Measurements from ENCODE around the gene KMT2B. TPM values are rescaled to one million over a fixed set of nuclear protein-coding genes. Genes with fewer than 3 reads are reported as not detected.

KMT2B gene
- total and polyA plus RNA-seq, 4 donors = 21.7 to 41.0 (median 27.5) TPM

DNA sequence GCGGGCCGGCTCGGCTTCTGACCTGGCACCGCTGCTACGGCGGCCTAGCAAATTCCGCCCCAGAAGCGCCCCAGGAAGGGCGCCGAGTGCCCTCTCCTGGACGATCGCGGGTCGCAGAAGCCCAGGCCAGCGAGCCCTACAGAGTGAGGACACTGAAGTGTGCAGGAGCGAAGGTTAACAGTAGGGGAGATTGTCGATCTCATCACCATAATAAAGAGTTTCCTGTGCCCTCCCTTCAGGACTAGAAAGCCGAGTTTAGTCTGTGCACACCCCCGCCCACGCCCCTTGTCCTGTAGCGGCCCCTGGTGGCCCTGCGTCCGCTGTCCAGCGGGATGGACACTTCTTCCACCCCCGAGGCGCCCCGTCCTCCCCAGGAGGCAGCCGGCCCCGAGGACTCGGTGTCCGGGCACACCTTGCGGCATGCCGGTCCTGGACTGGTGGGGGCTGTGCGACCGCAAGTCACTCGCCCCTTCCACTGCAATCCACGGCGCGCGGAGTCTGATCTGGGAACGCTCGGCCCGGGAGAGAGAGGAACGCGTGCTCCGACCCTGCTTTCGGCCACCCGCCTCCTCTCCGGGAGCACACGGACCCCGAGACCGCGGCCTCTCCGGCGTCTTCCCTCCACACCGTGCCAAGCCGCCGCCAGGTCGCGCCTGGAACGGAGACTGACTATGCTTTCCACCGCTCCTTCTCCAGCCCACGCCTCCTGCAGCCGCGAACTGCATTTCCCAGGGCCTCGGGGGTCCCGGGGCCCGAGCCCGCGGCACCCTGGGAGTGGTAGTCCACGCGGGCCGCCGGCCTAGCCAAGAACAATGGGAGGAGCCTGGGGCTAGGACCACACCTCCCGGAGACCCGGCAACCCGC lies 770 bp upstream of the KMT2B start:
- Histone ChIP-seq H3K4me3 (peak overlapping the region; percentile 70), H3K36me3 (ENCODE audit: control insufficient read depth in 4 of 4, insufficient read depth in 4 of 4, low read length in 4 of 4) (peaks cover 0 to 16% (median 6%) of the 10 kb centered on the region in 4 donors), H3K9ac (ENCODE audit: insufficient read depth in 1 of 2, low read length in 2 of 2) (no peak overlapping the region), H3K4me1 (ENCODE audit: control insufficient read depth in 5 of 5, insufficient read depth in 5 of 5, low read length in 5 of 5) (peaks cover 0 to 23% (median 15%) of the 10 kb centered on the region in 5 donors), H3K9me3 (ENCODE audit: control insufficient read depth in 4 of 4, insufficient read depth in 3 of 4, low read length in 3 of 4) (peaks cover 0 to 1% (median 0%) of the 10 kb centered on the region in 4 donors), H3K27ac (ENCODE audit: low read depth in 1 of 2, low read length in 1 of 2) (peak overlapping the region; percentile 67 to 91), H3K27me3 (ENCODE audit: control insufficient read depth in 3 of 3, insufficient read depth in 3 of 3, low read length in 2 of 3) (no peaks in the 10 kb centered on the region)
- TF ChIP-seq, protein P1, sequence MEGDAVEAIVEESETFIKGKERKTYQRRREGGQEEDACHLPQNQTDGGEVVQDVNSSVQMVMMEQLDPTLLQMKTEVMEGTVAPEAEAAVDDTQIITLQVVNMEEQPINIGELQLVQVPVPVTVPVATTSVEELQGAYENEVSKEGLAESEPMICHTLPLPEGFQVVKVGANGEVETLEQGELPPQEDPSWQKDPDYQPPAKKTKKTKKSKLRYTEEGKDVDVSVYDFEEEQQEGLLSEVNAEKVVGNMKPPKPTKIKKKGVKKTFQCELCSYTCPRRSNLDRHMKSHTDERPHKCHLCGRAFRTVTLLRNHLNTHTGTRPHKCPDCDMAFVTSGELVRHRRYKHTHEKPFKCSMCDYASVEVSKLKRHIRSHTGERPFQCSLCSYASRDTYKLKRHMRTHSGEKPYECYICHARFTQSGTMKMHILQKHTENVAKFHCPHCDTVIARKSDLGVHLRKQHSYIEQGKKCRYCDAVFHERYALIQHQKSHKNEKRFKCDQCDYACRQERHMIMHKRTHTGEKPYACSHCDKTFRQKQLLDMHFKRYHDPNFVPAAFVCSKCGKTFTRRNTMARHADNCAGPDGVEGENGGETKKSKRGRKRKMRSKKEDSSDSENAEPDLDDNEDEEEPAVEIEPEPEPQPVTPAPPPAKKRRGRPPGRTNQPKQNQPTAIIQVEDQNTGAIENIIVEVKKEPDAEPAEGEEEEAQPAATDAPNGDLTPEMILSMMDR (IDR thresholded peaks at IDR 0.05; ENCODE audit: control extremely low read depth, extremely low read depth) = peak; percentile 60
- DNase-seq (peak; percentile 86 to 98 (median 96)), ATAC-seq (ENCODE audit: insufficient read depth, low FRiP score) (peak; percentile 91)
- 0% methylated on average over 71 to 77 of the region's 77 CpGs for WGBS, 2 donors

GRCh38 chr19:35718345-35719041 lies 690 bp downstream of the KMT2B start:
- TF ChIP-seq, protein P1 (IDR thresholded peaks at IDR 0.05; ENCODE audit: control extremely low read depth, extremely low read depth) = no peak
- H3K27me3 ChIP-seq (ENCODE audit: control insufficient read depth in 3 of 3, insufficient read depth in 3 of 3, low read length in 2 of 3) = no peaks in the 10 kb centered on the region
- peaks cover 0 to 23% (median 15%) of the 10 kb centered on the region in 5 donors for H3K4me1 ChIP-seq (ENCODE audit: control insufficient read depth in 5 of 5, insufficient read depth in 5 of 5, low read length in 5 of 5)
- H3K27ac ChIP-seq (ENCODE audit: low read depth in 1 of 2, low read length in 1 of 2) = peak overlapping the region; percentile 68 to 77
- 1% methylated on average over 42 of the region's 42 CpGs for WGBS, 2 donors
- H3K4me3 ChIP-seq = peak overlapping the region; percentile 83
- H3K36me3 ChIP-seq (ENCODE audit: control insufficient read depth in 4 of 4, insufficient read depth in 4 of 4, low read length in 4 of 4) = peaks cover under 1 to 31% (median 15%) of the 10 kb centered on the region in 4 donors
- ATAC-seq (ENCODE audit: insufficient read depth, low FRiP score) = no peak
- peaks cover 0 to 1% (median 0%) of the 10 kb centered on the region in 4 donors for H3K9me3 ChIP-seq (ENCODE audit: control insufficient read depth in 4 of 4, insufficient read depth in 3 of 4, low read length in 3 of 4)
- DNase-seq = peak in 2 of 3 donors; percentile 18 to 22
- H3K9ac ChIP-seq (ENCODE audit: insufficient read depth in 1 of 2, low read length in 2 of 2) = peak overlapping the region; percentile 67 to 68

GRCh38 chr19:35719402-35720162 lies 1.8 kb downstream of the KMT2B start:
- Histone ChIP-seq H3K9me3 (ENCODE audit: control insufficient read depth in 4 of 4, insufficient read depth in 3 of 4, low read length in 3 of 4) (peaks cover 0 to 1% (median 0%) of the 10 kb centered on the region in 4 donors), H3K27ac (ENCODE audit: low read depth in 1 of 2, low read length in 1 of 2) (no peak overlapping the region), H3K4me1 (ENCODE audit: control insufficient read depth in 5 of 5, insufficient read depth in 5 of 5, low read length in 5 of 5) (peaks cover 0 to 23% (median 15%) of the 10 kb centered on the region in 5 donors), H3K9ac (ENCODE audit: insufficient read depth in 1 of 2, low read length in 2 of 2) (peak overlapping the region in 1 of 2 donors; percentile 3), H3K36me3 (ENCODE audit: control insufficient read depth in 4 of 4, insufficient read depth in 4 of 4, low read length in 4 of 4) (peaks cover 9 to 41% (median 22%) of the 10 kb centered on the region in 4 donors), H3K4me3 (no peak overlapping the region), H3K27me3 (ENCODE audit: control insufficient read depth in 3 of 3, insufficient read depth in 3 of 3, low read length in 2 of 3) (no peaks in the 10 kb centered on the region)
- DNase-seq = no peak
- TF ChIP-seq, protein P1 (IDR thresholded peaks at IDR 0.05; ENCODE audit: control extremely low read depth, extremely low read depth) = no peak
- ATAC-seq (ENCODE audit: insufficient read depth, low FRiP score) = no peak
- WGBS, 2 donors = 91 to 93% methylated on average over 28 to 32 of the region's 32 CpGs
